ENCODE results near the gene CTF1.
"Not testable (repeated sequence)": the region's sequence is repeated elsewhere in the genome, so short reads cannot be mapped to it uniquely, and the experiment has no call there.

Gene CTF1

DNA sequence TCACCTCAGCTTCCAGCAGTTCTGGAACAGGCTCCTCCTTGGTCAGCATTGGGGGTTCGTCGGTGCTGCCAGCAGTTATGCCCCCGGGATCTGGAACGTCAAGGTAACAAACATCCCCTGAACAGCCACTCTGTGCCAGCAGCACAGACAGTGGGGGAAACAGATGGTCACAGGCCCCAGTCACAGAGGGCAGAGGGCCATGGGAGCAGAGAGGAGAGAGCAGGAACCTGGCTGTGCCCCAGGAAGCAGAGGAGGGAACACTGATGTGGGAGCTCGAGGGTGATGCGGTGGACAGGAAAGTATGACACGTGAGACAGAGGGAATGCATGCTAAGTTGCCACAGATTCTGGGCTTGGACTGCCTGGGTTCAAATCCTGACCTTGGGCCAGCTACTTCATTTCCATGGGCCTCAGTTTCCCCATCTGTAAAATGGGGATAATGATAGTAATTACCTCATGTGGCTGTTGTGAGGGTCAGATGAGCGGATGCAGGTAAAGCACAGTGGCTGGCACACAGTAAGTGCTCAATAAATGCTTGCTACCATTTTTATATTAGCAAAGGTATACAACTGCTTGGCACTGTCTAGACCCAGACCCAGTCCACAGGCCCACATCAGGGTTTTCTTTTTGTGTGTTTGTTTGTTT, 7.4 kb upstream of the CTF1 start:
- no peak for DNase-seq

DNA sequence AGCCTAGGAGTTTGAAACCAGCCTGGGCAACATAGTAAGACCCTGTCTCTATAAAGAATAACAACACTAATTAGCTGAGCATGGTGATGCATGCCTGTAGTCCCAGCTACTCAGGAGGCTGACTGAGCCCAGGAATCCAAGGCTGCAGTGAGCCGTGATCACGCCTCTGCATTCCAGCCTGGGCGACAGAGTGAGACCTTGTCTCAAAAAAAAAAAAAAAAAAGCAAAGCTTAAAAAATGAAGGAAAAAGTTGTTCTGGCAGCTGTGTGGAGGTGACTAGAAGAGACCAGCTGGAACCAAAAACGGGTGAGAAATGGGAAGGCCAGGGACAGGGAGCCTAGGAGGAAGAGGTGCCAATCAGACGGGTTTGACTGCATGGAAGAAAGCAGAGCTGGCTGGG, 6.7 kb upstream of the CTF1 start:
- no peak for DNase-seq

DNA sequence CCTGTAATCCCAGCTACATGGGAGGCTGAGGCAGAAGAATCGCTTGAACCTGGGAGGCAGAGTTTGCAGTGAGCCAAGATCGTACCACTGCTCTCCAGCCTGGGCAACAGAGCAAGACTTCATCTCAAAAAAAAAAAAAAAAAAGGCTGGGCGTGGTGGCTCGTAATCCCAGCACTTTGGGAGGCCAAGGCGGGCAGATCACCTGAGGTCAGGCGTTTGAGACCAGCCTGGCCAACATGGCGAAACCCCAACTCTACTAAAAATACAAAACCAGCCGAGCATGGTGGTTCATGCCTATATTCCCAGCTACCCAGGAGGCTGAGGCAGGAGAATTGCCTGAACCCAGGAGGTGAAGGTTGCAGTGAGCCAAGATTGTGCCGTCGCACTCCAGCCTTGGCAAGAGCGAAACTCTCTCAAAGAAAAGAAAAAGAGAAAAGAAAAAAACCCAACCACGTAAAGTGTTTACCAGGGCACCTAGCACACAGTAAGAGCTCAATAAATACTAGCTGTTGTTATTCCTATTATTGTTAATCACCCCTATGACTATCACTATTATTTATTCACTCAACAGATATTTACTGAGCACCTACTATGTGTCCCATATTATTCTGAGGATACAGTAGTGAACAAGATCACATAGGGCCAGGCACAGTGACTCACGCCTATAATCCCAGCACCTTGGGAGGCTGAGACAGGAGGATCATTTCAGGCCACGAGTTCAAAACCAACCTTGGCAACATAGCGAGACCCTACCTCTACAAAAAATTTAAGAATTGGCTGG, 5.2 kb upstream of the CTF1 start:
- DNase-seq: not testable (repeated sequence)

DNA sequence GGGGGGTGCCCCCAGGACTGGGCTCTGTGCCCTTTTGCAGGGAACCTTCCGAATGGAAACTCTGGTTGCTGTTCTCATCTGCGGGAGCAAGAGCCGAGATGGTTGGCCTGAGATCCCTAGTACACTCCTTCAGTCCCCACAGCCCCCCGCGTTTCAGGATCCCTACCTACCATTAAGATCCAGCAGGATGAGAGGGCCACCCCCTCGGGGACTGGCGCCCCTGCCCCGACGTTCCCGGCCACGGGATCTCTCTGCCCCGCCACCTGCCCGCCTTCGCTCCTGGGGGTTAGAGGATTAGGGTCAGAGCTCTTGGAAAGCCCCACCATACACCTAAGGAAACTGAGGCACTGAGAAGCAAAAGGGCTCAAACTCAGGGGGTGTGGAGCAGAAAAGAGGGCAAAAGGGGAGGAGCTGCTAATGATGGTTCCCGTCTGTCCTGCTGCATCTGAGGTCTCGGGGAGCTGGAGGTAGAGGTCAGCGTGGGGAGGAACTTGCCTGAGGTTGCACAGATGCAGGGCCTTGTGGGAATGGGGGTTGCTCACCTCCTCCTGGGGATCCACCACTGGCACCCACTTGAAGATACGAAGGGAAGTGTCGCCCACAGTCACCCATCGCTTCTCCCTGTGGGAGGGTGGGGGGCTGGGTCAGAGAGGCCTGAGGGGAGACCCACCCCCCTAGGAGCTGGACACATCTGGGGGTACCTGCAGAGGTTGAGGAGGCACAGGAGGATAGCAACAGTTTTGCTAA, 3.6 kb upstream of the CTF1 start:
- no peak for DNase-seq

DNA sequence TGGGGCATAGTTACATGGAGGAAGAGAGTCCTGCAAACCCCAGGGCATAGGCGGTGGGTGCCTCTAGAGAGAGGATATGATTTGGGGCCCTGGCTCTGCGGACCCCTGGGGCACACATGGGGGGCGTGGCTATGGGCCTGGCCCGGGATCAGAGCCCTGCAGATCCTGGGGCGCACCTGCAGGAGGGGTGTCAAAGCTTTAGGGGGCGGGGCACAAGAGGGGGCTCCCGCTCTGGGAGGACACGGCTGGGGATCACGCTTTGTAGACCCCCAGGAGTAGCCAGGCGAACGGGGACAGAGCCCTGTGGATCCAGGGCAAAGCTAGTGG, 3.0 kb upstream of the CTF1 start:
- DNase-seq: peak; percentile 46

DNA sequence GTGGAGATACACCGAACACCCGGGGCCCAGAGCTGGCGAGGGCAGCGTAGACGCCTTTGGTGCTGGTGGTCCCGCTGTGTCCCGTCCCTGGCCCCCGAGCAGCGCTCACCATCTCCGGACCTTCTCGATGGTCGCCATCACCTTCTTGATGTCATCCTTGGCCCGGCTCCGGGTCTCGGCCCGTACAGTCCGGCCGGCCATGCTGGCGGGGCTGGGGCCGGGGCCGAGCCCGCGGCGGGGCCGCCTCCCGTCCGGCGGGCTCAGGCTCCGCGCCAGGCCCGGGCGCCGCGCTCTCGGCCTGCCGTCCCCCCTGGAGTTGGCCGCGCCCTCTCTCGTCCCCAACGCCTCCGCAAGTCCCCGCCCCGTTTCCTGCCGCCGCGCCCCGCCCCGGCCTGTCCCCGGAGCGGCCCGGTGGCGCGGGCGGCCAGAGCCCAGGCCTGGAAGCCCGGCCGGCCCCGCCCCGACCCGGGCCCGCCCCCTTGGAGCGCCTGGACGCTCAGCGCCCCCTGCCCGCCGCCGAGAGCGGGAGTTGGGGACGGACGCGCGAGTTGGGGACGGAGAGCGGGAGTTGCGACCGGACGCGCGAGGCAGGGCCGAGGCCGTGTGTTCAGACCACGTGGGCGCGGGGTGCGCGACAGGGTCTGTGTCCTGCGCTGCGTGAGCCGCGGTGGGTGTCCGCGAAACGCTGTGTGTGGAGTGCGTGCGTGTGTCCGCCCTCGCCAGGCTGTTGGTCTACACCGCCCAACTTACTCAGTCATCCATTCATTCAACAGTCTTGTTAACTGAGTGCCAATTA, 2.5 kb upstream of the CTF1 start, which contains the start of gene BCL7C:
Gene BCL7C (minus strand): TSS at position 334 of the 796 bp plus-strand sequence. CDS start 133 bp downstream, at position 201.
- DNase-seq: peak; percentile 96

DNA sequence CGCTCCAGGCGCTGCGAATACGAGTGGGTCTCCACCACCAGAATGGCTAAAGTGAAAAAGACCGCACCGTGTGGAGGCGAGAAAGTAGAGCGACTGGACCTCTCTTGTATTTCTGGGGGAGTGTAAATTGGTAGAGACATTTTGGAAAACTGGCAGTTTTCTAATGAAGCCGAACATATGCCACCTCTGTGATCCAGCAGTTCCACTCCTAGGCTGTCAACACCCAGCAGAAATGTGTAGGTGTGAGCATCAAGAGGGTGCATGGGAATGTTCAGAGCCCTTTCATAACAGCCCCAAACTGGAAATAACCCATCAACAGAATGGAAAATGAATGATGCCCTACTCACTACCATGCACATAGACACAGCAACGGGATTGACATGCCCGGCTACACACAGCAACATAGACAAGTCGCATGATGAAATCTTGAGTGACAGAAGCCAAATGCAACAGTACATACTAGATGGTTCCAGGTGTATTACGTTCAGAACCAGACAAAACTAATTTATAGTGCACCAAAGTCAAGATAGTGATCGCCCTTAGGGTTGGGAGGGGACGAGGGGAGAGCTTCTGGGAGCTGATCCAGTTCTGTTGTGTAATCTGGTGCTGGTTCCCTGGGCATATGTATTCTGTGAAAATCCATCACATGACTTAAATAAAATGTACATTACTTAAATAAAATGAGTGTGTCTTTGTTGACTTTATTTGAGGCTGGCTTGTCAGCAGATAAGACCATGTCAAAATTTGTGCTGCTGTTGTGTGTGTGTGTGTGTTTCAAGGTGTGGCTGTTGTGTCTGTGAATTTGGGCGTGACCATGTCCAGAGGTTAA, 1.7 kb upstream of the CTF1 start:
- DNase-seq: no peak

DNA sequence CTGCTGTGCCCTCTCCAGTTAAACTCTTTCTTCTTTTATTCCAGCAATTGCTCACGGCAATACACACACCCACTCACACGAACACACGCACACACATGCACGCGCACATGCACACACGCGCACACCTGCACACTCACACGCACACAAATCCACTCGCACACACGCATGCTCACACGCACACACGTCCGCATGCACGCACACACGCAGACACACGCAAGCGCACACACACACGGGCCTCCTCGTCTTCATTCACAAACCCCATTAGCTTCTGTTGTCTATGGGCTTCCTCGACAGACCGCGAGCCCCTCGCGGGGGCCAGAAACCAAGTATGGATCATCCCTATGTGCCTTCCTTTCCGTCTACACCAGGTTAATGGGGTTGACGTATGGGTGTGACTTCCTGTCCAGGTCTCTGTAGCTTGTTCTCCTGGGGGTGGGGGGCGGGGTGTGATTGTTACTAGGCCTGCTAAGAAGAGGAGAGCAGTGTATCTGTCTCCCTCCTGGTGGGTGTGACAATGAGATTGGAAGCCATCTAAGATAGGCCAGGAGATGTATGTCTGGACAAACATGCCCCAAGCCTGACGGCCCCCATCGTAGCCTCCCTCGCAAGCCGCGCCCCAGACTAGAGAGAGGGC, 670 bp upstream of the CTF1 start:
- no peak for DNase-seq

DNA sequence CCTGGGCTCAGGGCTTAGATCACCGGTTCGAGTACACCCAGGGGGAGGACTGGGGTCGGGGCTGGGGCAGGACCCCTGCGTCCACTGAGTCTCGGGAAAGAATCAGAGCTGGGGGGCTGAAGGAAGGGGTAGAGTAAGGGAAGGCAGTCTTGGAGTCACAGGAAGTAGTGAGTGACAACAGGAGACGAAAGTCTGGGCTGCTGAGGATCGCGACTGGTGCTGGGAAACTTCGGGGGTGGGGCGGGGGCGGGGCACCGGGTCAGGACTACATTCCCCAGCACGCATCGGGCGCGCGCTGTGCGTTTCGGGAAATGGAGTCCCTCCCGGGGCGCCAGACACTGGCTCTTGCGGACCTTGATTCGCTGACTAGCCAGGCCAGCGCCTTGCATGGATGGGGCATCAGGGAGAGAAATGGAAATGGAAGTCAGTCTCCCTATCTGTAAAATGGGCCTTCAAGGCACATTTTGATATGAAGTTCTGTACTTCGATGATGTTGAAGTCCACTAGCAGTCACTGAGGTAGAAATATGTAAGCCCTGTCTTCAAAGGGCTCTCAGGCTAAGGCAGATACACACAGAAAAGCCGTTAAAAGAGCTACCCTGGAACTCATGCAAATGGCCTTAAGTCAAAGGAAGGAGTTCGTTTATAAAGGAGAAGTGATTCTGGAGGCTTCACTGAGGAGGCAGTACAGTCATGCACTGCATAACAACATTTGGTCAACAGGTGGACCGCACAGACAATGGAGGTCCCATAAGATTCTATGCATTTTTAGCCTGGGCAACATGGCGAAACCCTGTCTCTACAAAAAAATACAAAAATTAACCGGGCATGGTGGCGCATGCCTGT, 697 bp downstream of the CTF1 start:
- peak; percentile 94 for DNase-seq

DNA sequence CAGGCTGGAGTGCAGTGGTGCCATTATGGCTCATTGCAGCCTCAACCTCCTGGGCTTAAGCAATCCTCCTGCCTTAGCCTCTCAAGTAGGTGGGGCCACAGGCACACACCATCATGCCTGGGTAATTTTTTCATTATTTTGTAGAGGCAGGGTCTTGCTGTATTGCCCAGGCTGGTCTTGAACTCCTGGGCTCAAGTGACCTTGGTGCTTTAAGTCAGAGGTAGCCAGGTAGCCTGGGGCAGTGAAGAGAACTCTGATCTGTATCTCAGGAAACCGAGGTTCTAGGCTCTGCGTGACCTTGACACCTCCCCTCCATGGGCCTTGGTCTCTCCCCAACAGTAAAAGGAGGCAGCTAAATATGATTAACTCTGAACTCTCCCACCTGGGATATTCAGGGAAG, 3.4 kb downstream of the CTF1 start:
- DNase-seq: no peak

DNA sequence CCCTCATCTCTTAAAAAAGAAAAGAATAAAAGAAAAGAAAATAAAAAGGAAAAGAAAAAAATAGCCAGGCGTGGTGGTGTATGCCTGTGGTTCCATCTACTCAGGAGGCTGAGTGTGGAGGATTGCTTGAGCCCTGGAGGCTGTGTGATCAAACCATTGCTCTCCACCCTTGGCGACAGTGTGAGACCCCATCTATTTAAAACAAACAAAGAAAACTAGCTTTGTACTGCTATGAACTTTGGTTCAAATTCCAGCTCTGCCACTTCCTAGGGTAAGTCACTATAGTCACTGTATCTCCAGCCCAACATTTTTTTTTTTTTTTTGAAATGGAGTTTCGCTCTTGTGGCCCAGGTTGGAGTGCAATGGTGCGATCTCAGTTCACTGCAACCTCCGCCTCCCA, 4.2 kb downstream of the CTF1 start:
- no peak for DNase-seq

DNA sequence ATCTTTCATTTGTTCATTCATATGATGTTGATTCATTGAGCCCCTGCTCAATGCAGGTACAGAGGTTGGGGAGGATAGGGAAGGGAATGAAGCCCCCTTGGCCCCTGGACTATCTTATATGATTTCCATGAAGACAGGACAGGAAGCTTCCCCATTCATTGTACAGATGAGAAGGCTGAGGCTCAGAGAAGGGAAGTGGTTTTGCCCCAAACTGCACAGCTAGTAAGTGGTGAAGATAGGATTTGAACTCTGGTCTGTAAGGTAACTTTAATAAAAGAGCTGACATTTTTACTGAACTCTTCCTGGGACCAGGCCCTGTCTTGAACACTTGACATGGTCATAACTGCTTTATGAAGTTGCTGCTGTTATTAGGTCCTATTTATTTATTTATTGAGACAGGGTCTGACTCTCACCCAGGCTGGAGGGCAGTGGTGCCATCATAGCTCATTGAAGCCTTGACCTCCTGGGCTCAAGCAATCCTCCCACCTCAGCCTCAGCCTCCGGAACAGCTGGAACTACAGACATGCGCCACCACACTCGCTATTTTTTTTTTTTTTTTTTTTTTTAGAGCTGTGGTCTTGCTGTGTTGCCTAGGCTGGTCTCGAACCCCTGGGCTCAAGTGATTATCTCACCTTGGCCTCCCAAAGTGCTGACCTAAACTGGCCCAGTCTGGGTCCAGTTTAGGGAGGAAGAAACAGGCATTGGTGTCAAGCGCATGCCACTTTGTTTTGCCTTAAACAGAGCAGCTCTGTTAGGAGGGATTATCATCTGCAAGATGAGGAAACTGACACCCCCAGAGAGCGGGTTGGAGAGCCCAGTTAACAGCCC, 5.0 kb downstream of the CTF1 start:
- no peak for DNase-seq

DNA sequence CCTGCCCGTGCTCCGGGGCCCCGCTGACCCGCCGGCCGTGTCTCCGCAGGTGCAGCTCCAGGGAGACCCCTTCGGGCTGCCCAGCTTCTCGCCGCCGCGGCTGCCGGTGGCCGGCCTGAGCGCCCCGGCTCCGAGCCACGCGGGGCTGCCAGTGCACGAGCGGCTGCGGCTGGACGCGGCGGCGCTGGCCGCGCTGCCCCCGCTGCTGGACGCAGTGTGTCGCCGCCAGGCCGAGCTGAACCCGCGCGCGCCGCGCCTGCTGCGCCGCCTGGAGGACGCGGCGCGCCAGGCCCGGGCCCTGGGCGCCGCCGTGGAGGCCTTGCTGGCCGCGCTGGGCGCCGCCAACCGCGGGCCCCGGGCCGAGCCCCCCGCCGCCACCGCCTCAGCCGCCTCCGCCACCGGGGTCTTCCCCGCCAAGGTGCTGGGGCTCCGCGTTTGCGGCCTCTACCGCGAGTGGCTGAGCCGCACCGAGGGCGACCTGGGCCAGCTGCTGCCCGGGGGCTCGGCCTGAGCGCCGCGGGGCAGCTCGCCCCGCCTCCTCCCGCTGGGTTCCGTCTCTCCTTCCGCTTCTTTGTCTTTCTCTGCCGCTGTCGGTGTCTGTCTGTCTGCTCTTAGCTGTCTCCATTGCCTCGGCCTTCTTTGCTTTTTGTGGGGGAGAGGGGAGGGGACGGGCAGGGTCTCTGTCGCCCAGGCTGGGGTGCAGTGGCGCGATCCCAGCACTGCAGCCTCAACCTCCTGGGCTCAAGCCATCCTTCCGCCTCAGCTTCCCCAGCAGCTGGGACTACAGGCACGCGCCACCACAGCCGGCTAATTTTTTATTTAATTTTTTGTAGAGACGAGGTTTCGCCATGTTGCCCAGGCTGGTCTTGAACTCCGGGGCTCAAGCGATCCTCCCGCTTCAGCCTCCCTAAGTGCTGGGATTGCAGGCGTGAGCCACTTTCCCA, 5.9 kb downstream of the CTF1 start:
- peak; percentile 83 for DNase-seq

DNA sequence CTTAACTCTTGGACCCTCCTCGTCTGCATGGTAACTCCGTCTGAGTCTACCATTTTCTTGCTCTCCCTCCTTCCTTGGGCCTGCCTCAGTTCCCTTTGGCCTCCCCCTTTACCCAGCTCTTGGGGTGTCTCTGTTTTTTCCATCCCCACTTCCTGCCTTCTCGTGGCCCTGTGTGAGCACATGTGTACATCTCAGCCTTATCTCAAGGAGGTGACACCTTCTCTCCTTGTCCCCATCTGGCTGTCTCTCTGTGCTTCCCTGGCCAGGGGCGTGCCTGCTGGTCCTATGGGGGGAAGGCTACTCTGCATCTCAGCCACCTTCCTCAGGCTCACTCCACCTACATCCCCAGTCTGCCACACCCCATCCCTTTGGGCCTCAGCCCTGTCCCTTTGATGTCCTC, 6.6 kb downstream of the CTF1 start:
- DNase-seq: no peak

DNA sequence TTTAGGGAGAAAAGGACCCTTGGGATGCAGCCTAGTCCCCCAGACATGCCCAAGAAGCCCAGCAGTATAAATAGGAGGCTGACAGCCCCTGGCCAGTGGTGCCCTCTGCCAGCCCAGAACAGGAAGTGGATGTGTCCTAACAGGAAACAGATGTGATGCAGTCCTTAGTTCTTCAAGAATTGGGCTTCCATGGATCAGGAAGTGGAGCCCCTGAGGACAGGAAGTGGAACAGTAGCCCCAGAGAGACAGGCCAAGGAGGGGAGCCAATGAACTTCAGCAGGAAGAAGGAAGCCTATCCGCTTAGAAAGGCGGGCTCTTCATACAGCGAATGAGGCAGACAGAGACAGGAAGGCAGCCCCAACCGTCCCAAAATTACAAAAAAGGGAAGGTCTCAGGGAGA, 7.2 kb downstream of the CTF1 start:
- peak; percentile 48 for DNase-seq

DNA sequence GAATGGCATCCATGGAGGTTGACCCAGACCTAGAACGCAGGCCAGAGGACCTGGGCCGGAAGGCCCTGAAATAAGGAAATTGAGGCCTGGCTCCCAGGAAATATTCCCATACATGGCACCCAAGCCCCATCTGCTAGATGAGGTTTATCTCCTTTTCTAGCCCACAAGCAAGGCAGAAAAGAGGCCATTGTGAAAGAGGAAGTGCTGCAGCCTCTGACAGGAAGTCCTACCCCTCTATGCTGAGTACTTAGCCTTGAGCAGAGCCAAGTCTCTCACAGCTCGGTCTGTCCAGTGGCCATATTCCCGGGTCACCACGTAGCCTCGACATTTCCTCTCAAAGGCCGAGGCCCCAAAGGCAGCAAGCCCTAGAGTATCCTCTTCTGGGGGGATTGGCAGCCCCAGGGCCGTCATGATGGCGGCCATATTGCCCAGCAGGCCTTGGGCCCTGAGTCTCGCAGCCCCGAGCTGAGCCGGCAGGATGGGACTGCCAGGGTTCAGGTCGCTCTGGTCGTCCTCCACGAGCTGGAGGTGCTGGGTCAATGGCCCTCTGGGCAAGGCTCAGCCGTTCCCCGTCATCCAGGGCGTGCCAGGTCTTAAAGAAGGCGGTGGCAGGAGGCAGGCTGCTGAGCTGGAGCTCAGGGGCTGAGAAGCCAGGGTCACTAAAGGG, 7.8 kb downstream of the CTF1 start:
- DNase-seq: no peak

DNA sequence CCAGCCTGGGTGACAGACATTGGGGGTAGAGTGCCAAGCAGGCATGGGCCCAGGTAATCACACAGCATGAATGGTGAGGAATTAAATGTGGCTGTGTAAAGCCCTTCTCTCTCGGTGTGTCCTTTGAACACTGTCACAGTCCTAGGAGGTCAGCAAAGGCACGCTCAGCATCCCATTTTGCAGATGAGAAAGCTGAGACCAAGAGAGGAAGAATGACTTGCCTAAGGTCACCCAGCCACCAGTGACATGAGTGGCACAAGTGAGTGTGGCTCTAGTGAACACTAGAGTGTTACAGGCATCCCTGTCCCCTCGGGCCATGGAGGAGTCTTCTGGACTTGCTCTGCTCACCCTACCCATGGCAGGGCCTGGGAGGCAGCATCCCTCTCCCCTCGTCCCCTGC, 10.7 kb downstream of the CTF1 start:
- DNase-seq: no peak

DNA sequence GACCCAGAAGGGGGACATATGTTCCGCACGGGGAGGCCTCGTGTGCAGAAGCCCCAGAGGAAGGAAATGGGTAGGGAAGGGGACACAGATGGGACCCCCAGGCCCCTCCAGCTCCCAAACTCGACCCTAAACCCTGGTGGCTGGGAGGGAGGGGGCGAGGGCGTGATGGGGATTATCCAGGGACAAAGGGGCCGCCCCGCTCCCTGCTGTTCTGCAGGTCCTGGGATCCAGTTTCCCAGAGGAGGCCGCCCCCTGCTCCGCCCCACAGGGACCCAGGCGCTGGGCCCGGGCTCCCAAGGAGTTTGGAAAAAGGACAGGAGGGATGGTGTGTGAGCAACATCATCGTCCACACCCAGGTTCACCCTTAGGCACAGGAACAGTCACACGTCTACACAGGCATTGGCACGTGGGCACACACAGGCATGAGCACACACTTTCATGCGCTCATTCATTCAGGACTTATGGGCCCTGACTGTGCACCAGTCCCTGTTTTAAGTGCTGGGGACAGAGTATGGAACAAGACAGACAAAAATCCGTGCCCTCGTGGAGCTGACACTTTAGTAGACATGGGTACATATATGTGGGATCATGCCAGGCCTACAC, 14.1 kb downstream of the CTF1 start:
- no peak for DNase-seq
